Measurements from ENCODE around the gene SLC2A9. TPM values are rescaled to one million over a fixed set of nuclear protein-coding genes. Genes with fewer than 3 reads are reported as not detected.
A peak's percentile ranks its signal among the peaks of the same experiment; 100 is the strongest.

The SLC2A9 gene
- total and polyA plus RNA-seq, 2 of the 4 experiments (the other 2 are of a cell fraction) = 0.72 to 2.1 TPM

GRCh38 chr4:9977518-9978031, 43.7 kb downstream of the SLC2A9 start:
- Histone ChIP-seq H2AFZ (replicated peaks; ENCODE audit: low read length, poor library complexity) (no peak overlapping the region), H4K8ac (ENCODE audit: low read depth in 2 of 2, low read length in 2 of 2) (no peak overlapping the region), H3K9me1 (ENCODE audit: insufficient read depth, low read length) (no peaks in the 10 kb centered on the region), H3K4me1 (ENCODE audit: control insufficient read depth, insufficient read depth, low read length) (no peaks in the 10 kb centered on the region; the same call in 1 of the 2 replicates), H3K56ac (ENCODE audit: extremely low read depth, insufficient read depth, low read length) (no peak overlapping the region), H2BK15ac (ENCODE audit: low read depth, low read length) (no peak overlapping the region), H3K4me2 (ENCODE audit: low read depth, low read length) (no peak overlapping the region), H3K9ac (ENCODE audit: low read depth, low read length) (no peak overlapping the region), H2BK120ac (ENCODE audit: low read depth, low read length) (no peak overlapping the region), H2AK9ac (replicated peaks; ENCODE audit: low read depth, low read length, poor library complexity) (peak overlapping the region; percentile 42), H3K79me1 (ENCODE audit: low read depth in 1 of 2, low read length in 2 of 2) (no peaks in the 10 kb centered on the region), H4K5ac (ENCODE audit: low read depth, low read length) (no peak overlapping the region), H3K36me3 (ENCODE audit: control insufficient read depth, insufficient read depth, low read length) (no peaks in the 10 kb centered on the region), H2AK5ac (ENCODE audit: low read depth, low read length) (no peak overlapping the region), H3K4me3 (ENCODE audit: insufficient read depth, low read depth, low read length) (no peak overlapping the region), H3K27ac (ENCODE audit: insufficient read depth, low read length) (no peak overlapping the region), H3K9me3 (ENCODE audit: control insufficient read depth, insufficient read depth, low read length) (no peaks in the 10 kb centered on the region), H3K4ac (ENCODE audit: low read depth, low read length) (no peak overlapping the region), H2BK5ac (ENCODE audit: low read depth, low read length, poor library complexity, severe bottlenecking) (no peak overlapping the region), H3K23ac (ENCODE audit: low read depth, low read length) (no peak overlapping the region), H4K20me1 (ENCODE audit: insufficient read depth, low read length) (no peaks in the 10 kb centered on the region), H3K14ac (replicated peaks; ENCODE audit: low read depth, low read length) (no peak overlapping the region), H3K18ac (ENCODE audit: low read depth, low read length) (no peak overlapping the region), H3K27me3 (ENCODE audit: control insufficient read depth, insufficient read depth, low read length) (no peaks in the 10 kb centered on the region; the same call in 1 of the 2 replicates), H2BK20ac (ENCODE audit: low read depth, low read length) (no peak overlapping the region), H4K91ac (ENCODE audit: insufficient read depth, low read depth, low read length) (no peak overlapping the region)
- ChIA-PET CTCF (no interaction called here), POLR2A (ENCODE audit: unreplicated experiment) (no interaction called here)
- ATAC-seq (ENCODE audit: low read depth) (no peak), DNase-seq (no peak)
- intact Hi-C loops (cut with micrococcal nuclease) (no loop called here), dilution Hi-C loops (cut with HindIII; ENCODE audit: low sequenced_read_pairs, unreplicated experiment) (no loop called here), in situ Hi-C loops (cut with MboI; ENCODE audit: low sequenced_read_pairs) (no loop called here)
- BruUV-seq (replicated peaks) = no TSS peak
- WGBS, 2 experiments (ENCODE audit: extremely low coverage in 2 of 2, insufficient read length in 1 of 2) = 78% methylated on average over 9 of the region's 11 CpGs; no CpG with 5 or more reads in 1 of the 2 experiments
- TF ChIP-seq NFE2L2 (IDR thresholded peaks at IDR 0.05; ENCODE audit: low read depth, low read length) (no peak), MXI1 (IDR thresholded peaks at IDR 0.05; ENCODE audit: borderline replicate concordance, low read depth, low read length) (no peak), FOS (IDR thresholded peaks at IDR 0.05; ENCODE audit: low read depth, low read length) (no peak), CEBPB (IDR thresholded peaks at IDR 0.05; ENCODE audit: low read depth, low read length) (no peak), POLR2A (IDR thresholded peaks at IDR 0.05; ENCODE audit: low read depth, low read length) (no peak), MAFK (IDR thresholded peaks at IDR 0.05; ENCODE audit: low read depth, low read length) (no peak), RFX5 (IDR thresholded peaks at IDR 0.05; ENCODE audit: low read depth, low read length) (no peak), CTCF (conservative IDR thresholded peaks at IDR 0.05; ENCODE audit: low read depth, low read length) (no peak), ELK1 (IDR thresholded peaks at IDR 0.05; ENCODE audit: borderline replicate concordance, low read depth, low read length) (no peak), MAZ (IDR thresholded peaks at IDR 0.05; ENCODE audit: borderline replicate concordance, low read depth, low read length) (no peak), CHD1 (IDR thresholded peaks at IDR 0.05; ENCODE audit: low read depth, low read length) (no peak), BHLHE40 (IDR thresholded peaks at IDR 0.05; ENCODE audit: low read depth, low read length) (no peak), RAD21 (IDR thresholded peaks at IDR 0.05; ENCODE audit: low read length) (no peak)
- TF ChIP-seq, protein P1, sequence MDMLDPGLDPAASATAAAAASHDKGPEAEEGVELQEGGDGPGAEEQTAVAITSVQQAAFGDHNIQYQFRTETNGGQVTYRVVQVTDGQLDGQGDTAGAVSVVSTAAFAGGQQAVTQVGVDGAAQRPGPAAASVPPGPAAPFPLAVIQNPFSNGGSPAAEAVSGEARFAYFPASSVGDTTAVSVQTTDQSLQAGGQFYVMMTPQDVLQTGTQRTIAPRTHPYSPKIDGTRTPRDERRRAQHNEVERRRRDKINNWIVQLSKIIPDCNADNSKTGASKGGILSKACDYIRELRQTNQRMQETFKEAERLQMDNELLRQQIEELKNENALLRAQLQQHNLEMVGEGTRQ (IDR thresholded peaks at IDR 0.05; ENCODE audit: low read depth, low read length) = no peak
